Measurements from ENCODE around the gene UBE2J1. TPM values are rescaled to one million over a fixed set of nuclear protein-coding genes. Genes with fewer than 3 reads are reported as not detected.
A peak's percentile ranks its signal among the peaks of the same experiment; 100 is the strongest.

The UBE2J1 gene
- polyA plus RNA-seq, 1 of the 3 experiments (the other 2 are of a cell fraction), result 11.3 TPM

DNA sequence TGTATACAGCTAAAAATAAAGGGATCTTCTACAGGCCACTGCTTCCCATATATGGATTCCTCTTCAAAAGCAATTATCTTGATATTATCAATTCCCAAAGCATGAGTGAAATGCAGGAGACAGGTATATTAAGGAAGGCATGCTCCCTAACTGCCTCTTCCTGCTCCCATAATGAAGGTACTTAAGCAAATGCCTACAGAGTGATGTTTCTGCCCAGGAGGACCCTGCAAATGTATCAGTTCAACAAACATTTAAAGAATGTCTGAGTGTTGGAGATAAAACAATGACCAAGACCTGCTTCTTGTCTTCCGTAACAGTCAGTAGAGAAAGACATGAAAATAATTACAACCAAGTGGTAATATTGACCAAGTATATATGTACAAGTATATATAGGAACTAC is 4.2 kb downstream of the UBE2J1 start (continued):
- TF ChIP-seq RXRA (IDR thresholded peaks at IDR 0.05; ENCODE audit: borderline replicate concordance, low read depth), result no peak
- TF ChIP-seq, protein P1, sequence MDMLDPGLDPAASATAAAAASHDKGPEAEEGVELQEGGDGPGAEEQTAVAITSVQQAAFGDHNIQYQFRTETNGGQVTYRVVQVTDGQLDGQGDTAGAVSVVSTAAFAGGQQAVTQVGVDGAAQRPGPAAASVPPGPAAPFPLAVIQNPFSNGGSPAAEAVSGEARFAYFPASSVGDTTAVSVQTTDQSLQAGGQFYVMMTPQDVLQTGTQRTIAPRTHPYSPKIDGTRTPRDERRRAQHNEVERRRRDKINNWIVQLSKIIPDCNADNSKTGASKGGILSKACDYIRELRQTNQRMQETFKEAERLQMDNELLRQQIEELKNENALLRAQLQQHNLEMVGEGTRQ (IDR thresholded peaks at IDR 0.05; ENCODE audit: borderline replicate concordance, low read depth, low read length), result no peak
- TF ChIP-seq FOSL2 (IDR thresholded peaks at IDR 0.05; ENCODE audit: borderline replicate concordance, low read depth), result no peak
- TF ChIP-seq MEF2A (IDR thresholded peaks at IDR 0.05; ENCODE audit: borderline replicate concordance, low read depth), result no peak

GRCh38 chr6:89347825-89348224 is 4.7 kb downstream of the UBE2J1 start:
- ChIA-PET CTCF (interaction anchor here (2.3 kb wide), 1 partner anchor 24 kb away, joined by 12 read pairs; no protein-coding TSS in a partner anchor), POLR2A (no interaction called here)
- WGBS (ENCODE audit: low lambda C conversion rate), result 73% methylated on average over 2 of the region's 2 CpGs
- Histone ChIP-seq H3K4me1 (ENCODE audit: control insufficient read depth in 1 of 2, insufficient read depth in 2 of 2, low read depth in 1 of 2, low read length in 1 of 2) (peaks cover 19 to 26% of the 10 kb centered on the region in 2 experiments), H3K27me3 (ENCODE audit: insufficient read depth) (no peaks in the 10 kb centered on the region), H3K27ac (ENCODE audit: low read depth in 2 of 2, low read length in 1 of 2) (no peak overlapping the region), H3K9me3 (no peaks in the 10 kb centered on the region), H3K79me2 (ENCODE audit: insufficient read depth) (peaks cover 97% of the 10 kb centered on the region), H3K9me2 (no peaks in the 10 kb centered on the region), H3K4me3 (ENCODE audit: low read depth in 2 of 2, low read length in 1 of 2) (no peak overlapping the region), H3K4me2 (peak overlapping the region; percentile 27), H3K9ac (no peak overlapping the region), H3K36me3 (replicated peaks in 1 of 2; ENCODE audit: control insufficient read depth in 1 of 2, insufficient read depth in 2 of 2, low read length in 1 of 2) (peaks cover 0 to 3% of the 10 kb centered on the region in 2 experiments), H2AFZ (ENCODE audit: low read depth) (no peak overlapping the region), H4K20me1 (ENCODE audit: insufficient read depth) (peaks cover 61% of the 10 kb centered on the region), H3F3A (replicated peaks; ENCODE audit: insufficient read depth) (peaks cover 7% of the 10 kb centered on the region)
- TF ChIP-seq NRF1 (IDR thresholded peaks at IDR 0.05; ENCODE audit: low read depth, low read length) (no peak), GATA2 (CRISPR knock-in tag; IDR thresholded peaks at IDR 0.05) (no peak), EP300 (IDR thresholded peaks at IDR 0.05; ENCODE audit: borderline replicate concordance in 1 of 2, low read depth in 1 of 2, low read length in 1 of 2) (no peak), CTCF (IDR thresholded peaks at IDR 0.05) (no peak), SMC3 (IDR thresholded peaks at IDR 0.05; ENCODE audit: low read depth, low read length) (no peak), FOXJ3 (CRISPR knock-in tag; IDR thresholded peaks at IDR 0.05) (no peak), FOSL2 (IDR thresholded peaks at IDR 0.05; ENCODE audit: borderline replicate concordance, low read depth) (no peak), POLR2AphosphoS5 (IDR thresholded peaks at IDR 0.05; ENCODE audit: low read depth, low read length) (no peak), RAD21 (IDR thresholded peaks at IDR 0.05; ENCODE audit: low read length) (no peak), NFIC (IDR thresholded peaks at IDR 0.05; ENCODE audit: borderline replicate concordance) (no peak)
- TF ChIP-seq, protein P2, sequence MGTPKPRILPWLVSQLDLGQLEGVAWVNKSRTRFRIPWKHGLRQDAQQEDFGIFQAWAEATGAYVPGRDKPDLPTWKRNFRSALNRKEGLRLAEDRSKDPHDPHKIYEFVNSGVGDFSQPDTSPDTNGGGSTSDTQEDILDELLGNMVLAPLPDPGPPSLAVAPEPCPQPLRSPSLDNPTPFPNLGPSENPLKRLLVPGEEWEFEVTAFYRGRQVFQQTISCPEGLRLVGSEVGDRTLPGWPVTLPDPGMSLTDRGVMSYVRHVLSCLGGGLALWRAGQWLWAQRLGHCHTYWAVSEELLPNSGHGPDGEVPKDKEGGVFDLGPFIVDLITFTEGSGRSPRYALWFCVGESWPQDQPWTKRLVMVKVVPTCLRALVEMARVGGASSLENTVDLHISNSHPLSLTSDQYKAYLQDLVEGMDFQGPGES (IDR thresholded peaks at IDR 0.05; ENCODE audit: low read depth, low read length), result no peak
- TF ChIP-seq, protein P1 (IDR thresholded peaks at IDR 0.05; ENCODE audit: borderline replicate concordance, low read depth, low read length), result no peak
- DNase-seq, result no peak
